Activated T-helper 1 cell treated with Interleukin-2 at 50 U/mL for 16 hours (primary cell): ENCODE measurements around the gene RPL36.
"Not testable (repeated sequence)": the region's sequence is repeated elsewhere in the genome, so short reads cannot be mapped to it uniquely, and the experiment has no call there.

ENCODE experiments used
- DNase-seq: peaks from one replicate; pipeline ENCODE4 v3.0.0-alpha.2; 2020; ENCODE audit warnings: low read depth

The RPL36 gene

DNA sequence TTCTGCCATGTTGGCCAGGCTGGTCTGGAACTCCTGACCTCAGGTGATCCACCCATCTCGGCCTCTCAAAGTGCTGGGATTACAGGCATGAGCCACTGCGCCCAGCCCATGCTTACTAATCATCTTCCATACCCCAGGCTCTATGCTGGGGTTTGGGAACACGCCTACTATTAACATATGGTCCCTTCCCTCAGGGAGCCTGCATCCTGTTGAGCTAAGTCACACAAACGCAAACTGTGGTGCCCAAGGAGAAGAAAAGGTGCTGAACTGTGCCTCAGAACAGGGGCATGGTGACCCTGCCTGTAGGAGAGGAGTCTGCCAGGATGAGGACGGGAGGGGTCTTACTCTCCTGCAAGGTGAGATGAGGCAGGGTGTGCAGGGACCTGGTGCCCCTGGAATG lies 15.4 kb upstream of the RPL36 start:
- no peak for DNase-seq

DNA sequence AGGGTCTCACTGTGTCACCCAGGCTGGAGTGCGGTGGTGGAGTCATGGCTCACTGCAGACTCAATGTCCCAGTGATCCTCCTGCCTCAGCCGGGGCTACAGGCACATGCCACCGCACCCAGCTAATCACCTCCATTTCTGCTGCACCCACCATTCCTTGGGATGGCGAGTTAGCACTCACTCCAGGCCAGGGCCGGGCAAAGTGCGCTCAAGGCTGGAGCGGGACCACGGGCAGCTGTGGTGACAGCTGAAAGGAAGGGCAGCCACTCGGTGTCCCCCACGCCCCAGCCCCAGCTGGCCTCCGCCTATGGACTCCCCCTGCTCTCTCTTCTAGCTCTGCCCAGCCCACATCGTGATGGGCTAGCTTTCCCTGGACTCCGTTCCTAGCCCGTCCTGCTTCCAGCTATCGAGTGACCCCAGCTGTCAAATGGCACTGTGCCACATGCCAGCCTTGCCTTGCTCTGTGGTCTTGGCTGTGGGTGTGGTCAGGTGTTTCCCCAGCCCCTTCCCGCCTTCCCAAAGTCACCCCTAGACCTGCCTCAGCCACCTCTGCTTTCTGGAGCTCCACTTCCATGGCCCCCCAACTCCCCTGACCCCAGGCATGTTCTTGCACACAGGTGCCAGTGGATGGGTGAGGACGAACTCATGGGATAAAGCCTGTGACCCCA lies 13.9 kb upstream of the RPL36 start:
- DNase-seq: no peak

DNA sequence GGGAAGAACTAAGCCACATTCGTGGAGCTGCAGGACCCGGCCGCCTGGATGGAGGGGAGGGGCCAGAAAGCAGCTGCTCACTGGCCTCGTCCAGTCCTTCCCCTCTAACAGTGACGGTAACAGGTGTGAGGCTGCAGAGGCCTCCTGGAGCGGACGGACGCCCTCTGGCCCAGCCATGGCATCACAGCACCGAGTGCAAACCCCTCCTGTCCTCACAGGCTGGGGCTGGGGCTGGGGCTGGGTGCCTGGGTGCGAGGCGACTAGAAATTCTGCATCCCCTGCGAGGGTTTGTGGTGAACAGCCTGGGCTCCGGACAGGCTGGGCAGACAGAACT lies 13.4 kb upstream of the RPL36 start:
- DNase-seq: no peak

DNA sequence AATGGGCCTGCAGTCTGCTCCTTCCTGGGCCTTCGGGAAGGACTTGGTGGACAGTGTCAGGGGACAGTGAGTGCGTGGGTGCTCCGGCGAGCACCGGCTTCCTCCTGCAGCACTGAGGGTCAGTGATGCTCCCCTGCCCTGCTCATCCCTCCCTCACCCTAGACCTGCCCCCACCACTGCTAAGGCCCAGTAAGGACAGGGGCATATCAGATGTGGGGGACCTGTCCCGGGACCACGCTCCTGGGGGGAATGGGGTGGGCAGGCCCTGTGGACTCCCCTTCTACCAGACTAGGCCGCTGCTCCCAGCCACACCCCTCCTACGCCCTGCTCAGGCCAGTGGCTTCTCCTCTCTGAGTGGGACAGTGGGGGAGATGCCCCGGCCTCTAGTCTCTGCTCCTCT lies 13.0 kb upstream of the RPL36 start:
- no peak for DNase-seq

DNA sequence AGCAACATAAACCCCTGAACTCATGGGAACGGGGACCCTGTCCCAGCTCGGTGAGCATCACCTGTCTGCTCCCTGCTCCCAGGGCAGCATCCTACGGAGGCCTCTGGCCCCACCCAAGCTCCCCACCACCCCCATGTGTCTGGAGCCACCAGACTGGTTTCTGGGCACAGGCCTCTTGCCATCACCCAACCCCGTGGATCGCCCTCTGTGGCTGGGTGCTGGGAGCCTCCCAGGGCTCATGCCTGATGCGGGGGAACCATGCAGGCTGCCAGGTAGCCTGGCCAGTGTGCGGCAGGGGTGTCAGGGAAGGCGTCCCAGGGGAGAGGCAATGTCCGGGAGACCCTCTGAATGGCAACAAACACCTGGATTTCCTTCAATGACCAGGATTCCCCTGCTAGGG lies 12.5 kb upstream of the RPL36 start:
- DNase-seq: no peak

DNA sequence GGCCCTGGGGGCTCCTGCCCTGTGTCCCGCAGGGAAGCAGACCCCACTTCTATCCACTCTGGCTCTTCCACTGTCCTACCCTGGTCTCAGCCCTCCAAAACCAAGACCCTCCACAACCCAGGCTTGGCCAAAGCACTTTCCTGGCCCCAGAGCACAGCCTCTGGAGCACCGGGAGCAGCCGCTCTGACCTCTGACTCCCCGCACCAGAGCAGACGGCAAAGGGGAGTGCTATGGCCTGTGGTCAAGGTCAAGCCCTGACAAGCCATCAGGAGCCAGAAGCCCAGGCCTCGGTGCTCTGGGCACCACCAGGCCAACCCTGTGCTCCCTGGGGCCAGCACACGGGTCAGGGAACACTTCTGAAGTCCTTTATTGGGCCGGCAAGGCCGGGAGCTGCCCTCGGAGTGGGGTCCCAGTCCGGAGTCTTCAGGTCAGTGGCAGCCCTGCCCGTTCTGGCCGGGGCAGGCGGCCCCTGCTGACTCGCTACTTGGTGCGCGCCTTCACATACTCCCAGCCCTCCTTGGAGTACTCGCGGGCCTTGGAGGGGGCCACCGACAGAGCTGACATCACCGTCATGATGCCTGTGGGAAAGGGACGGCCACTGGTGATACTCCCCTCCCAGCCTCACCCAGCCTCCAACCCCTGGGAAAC lies 11.9 kb upstream of the RPL36 start:
- no peak for DNase-seq

DNA sequence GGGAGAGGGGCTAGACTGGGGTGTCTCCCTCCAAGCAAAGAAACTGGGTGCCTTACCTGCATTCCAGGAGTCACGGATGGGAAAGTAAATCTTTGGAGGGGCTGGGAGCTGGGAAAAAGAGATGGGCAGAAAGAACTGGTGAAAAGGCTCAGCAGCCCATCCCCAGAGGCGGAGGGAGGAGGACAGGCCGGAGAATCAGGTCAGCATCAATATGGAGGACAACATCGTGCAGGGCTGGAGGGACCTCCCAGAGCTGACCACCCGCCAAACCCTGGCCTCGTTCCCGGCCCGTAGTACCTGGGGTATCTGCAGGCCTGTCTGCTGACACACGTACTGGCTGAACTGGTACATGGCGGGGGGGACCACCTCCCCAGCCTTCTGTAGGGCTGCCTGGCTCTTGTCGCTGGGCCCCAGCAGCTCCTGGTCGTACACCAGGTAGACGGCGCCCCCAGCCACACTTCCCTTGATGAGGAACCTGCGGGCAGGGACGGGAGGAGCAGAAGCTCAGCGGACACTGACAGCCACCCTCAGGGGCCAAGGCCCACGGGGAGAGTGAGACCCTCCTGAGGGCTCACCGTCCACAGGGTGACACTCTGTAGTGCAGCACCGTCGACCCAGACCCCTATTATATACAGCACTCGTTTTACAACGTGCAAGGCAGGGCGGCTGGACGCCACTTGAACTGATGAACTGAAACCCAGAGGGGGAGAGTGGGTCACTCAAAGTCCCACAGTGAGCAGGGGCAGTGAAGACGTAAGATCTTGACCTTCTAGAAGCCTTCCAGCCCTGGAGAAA lies 10.6 kb upstream of the RPL36 start:
- DNase-seq: no peak

DNA sequence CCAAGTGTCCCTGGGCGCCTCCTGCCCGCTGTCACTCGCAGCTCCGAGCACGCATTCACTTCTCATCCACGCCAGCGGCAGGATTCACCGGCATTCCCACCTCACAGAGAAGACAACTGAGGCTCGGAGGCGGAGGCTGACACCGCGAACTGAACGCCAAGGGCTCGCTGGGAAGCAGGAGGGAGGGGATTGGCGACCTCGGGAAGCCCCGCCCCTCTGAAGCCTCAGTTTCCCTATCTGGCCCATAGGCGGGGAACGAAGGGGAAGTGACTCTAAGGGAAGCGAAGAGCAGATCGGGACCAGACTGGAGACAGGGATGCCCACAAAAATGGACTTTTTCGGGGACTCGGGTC lies 10.0 kb upstream of the RPL36 start:
- DNase-seq: no peak

DNA sequence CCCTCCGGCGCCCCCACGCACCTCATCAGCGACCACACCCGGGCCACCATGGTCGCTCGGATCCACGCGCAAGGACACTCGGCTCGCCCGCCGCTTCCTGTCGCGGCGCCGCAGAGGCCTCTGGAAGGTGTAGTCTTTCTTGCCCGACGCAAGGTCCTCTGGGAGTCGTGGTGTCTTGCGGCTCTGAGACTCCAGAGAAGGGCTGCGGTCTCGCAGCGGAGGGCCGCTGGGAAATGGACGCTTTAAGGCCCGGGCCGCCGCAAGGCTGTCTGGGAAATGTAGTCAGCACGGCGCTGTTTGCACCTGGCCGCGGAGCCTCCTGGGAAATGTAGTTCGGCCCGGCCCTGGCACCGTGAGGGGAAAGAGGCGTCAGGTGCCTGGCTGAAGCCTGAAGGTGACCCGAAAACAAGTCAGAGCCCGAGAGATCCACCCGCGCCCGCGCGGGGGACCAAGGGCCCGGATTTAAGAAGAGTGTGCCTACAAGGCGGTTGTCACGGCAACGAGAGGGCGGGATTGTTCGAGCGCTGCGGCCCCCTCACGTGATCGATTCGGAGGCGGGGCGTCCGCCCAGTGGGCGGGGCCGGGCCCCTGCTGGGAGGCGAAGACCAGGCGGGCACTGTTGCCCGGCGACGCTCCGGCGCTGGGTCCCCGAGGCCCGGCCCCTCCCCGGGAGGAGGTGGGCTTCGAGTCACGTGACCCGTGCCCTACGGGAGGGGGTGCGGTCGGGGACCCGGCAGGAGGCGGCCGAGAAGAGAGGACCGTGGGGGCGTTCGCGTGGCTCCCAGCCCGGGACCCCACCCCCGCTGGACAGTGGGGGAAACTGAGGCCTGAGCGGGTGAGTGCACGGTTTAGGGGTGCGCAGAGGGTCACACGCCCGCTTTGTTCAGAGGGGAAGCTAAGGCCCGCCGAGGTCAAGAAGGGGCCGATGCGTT lies 9.4 kb upstream of the RPL36 start, which contains the start of the genes HSD11B1L and MICOS13:
TSS of gene HSD11B1L (plus strand) at position 591 of the 932 bp plus-strand sequence. CDS start 3,806 bp downstream, outside the sequence.
TSS of gene MICOS13 (minus strand) at position 80 of the 932 bp plus-strand sequence. CDS start at position 50, 30 bp downstream.
- peak; percentile 96 for DNase-seq

DNA sequence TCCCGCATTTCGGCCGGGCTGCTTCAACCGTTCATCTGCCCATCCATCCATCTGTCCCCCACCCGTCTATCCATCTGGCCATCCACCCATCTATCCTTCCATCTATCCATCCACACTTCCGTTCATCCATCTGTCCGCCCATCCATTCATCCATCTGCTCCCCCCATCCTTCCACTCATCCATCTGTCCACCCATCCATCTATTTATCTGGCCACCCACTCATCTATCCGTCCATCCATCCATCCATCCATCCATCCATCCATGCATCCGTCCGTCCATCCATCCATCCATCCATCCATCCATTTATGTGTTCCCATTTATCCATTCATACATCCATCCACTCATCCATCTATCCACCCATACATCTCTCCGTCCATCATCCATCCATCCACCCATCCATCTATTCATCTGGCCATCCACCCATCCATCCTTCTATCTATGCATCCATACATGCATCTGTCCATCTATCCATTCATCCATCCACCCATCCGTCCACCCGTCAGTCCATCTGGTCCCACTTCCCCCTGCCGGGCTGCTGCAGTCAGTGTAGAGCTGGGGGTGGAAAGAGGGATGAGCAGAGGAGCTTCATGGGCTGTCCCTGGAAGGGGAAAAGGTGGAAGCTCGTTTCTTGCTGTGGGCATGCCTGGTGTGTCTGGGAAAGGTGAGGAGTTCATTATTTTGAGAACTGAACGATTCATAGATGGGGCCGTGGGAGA lies 8.5 kb upstream of the RPL36 start:
- DNase-seq: no peak

DNA sequence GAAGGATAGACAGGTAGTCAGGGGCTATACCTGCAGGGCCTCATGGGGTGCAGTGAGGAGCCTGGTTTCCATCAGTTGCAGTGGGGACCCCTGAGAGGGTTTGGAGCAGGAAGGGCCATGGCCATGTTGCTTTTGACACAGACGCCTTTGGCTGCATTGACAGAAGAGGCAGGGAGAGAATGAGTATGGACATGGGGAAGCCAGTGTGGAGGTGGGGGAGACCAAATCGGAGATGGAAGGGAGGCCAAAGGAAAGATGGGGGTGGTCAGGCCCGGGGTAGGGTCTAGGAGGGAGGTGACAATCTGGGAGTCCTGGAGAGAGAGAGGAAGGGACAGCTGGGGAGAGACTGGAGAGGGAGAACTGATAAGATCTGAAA lies 8.0 kb upstream of the RPL36 start:
- DNase-seq: no peak

DNA sequence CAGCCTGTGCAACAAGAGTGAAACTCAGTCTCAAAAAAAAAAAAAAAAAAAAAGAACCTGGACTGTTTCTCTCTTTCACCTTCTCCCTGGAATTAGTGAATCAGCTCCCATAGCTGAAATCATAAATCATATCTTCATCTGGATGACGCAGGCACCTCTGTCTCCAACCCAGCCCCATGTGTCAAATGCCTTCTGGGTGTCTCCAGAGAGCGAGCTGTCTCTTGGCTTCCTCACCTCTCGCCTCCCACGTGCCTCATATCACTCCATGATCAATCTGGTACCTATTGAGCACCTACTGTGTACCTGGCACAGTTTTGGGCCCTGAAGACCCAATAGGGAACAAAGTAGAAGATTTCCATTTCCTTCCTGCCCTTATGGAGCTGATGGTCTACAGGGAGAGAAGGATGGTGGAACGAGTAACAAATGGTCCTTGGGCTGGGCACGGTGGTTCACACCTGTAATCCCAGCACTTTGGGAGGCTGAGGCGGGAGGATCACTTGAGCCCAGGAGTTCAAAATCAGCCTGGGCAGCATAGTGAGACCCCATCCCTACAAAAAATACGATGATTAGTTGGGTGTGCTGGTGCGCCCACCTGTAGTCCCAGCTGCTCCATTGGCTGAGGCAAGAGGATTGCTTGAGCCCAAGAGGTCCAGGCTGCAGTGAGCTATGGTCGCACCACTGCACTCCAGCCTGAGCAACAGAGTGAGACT lies 6.8 kb upstream of the RPL36 start:
- no peak for DNase-seq

DNA sequence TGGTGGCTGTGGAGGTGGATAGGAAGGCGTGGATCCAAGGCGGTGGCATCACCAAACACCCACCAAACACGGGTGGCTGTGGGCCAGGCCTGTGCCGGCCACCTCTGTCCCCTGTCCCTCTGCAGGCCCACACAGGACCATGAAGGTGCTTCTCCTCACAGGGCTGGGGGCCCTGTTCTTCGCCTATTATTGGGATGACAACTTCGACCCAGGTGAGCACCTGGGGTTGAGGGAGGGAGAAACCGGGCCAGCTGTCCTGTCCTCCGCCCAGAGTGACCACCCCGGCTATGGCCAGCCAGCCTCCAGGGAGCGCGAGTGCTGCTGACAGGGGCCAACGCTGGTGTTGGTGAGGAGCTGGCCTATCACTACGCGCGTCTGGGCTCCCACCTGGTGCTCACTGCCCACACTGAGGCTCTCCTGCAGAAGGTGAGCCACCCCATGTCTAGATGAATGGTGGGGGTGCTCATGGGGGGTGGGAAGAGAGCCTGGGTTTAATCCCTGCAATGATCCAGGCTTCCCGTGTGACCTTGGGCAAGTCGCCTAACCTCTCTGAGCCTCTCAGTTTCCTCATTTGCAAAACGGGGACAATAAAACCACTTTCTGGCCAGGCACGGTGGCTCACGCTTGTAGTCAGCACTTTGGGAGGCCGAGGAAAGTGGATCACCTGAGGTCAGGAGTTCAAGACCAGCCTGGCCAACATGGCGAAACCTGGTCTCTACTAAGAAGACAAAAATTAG lies 5.2 kb upstream of the RPL36 start:
- no peak for DNase-seq

DNA sequence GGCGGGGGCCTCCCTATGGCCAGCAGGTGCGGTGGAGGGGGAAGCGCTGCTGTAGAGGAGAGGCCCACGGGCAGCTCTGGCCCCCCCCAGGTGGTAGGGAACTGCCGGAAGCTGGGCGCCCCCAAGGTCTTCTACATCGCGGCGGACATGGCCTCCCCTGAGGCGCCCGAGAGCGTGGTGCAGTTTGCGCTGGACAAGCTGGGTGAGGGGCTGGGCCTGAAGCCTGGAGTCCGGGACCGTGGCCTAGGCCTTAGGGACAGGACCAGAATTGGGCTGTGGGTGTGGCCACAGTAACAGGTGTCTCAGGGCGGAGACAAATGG lies 3.8 kb upstream of the RPL36 start:
- no peak for DNase-seq

DNA sequence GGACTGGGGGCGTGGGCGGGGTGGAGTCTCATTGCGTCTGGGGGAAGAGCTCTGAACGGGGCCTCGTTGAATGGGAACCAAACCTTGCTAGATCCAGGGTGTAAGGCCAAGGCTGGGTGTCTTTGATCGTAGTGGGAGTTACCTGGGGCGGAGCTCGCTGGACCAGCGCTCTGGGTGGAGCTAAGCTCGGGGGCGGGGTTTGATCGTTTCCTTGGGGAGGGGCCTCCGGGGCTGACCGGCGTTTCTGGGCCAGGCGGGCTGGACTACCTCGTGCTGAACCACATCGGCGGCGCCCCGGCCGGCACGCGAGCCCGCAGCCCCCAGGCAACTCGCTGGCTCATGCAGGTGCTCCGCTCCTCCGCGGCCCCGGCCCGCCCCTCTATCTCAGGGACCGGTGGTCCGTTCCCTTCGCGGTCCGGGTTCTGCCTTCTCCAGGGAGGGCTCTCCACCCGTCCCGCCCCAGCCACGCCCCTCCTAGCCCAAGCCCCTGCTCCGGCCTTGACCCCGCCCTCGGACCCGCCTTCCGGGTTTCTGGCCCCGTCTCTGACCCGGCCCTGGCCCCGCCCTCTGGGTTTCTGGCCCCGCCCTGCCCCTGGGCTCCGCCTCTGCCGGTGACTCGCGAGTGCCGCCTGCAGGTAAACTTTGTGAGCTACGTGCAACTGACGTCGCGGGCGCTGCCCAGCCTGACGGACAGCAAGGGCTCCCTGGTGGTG lies 3.3 kb upstream of the RPL36 start:
- peak; percentile 88 for DNase-seq

DNA sequence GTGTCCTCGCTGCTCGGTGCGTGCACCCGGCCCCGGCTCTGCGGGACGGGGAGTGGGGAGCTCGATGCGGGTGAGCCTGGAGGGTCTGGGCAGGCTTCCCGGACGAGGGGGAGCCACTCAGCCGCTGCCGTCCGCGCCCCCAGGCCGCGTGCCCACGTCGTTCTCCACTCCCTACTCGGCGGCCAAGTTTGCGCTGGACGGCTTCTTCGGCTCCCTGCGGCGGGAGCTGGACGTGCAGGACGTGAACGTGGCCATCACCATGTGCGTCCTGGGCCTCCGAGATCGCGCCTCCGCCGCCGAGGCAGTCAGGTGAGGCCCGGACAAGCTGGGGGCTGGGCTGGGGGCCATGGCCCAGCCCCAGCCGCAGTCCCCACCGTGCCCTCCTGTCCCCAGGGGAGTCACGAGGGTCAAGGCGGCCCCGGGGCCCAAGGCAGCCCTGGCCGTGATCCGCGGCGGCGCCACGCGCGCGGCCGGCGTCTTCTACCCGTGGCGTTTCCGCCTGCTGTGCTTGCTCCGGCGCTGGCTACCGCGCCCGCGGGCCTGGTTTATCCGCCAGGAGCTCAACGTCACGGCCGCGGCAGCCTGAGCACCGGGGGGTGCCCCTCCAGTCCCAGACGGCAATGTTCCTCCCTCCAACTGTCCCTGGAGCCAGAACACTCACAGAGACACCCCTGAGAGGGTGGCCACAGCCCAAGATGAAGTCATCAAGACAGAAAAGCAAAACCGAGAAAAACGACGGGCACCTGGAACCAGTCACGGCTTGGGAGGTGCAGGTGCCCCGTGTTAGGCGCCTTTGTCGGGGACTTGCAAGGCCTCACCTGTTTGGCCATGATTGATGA lies 2.5 kb upstream of the RPL36 start:
- no peak for DNase-seq

DNA sequence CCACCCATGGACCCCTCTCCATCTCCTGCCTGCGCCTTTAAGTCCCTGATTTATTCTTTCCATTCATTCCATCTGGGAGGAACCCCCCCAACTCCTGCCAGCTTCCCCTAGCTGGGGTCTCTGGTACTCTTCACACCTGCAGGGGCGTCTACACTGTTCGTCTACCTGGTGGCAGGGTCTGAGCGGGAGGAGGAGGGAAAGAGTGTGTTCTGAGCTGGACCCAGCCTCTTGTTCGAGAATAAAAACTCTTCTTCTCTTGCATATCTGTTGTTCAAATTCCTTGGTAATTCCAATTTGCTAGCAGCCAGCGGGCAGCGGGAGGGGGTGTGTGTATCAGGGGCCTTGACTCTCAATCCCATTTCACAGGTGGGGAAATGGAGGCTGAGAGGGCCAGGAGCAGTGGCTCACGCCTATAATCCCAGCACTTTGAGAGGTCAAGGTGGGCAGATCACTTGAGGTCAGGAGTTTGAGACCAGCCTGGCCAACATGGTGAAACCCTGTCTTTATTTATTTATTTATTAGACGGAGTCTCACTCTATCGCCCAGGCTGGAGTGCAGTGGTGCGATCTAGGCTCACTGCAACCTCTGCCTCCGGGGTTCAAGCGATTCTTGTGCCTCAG lies 1.7 kb upstream of the RPL36 start:
- not testable (repeated sequence) for DNase-seq
